Measurements from ENCODE around the gene NPLOC4.

NPLOC4 gene

GRCh38 chr17:81524039-81524864, 112.7 kb downstream of the NPLOC4 start:
- Histone ChIP-seq H3K4me3 (ENCODE audit: low read length in 2 of 2) (no peak overlapping the region), H4K8ac (ENCODE audit: low read depth, low read length) (no peak overlapping the region), H3K14ac (ENCODE audit: low read length) (peak overlapping the region; percentile 91), H3K23ac (ENCODE audit: low read depth, low read length, poor library complexity) (peak overlapping the region; percentile 80), H3K4ac (ENCODE audit: low read length) (peak overlapping the region; percentile 97), H3K4me1 (ENCODE audit: control insufficient read depth in 2 of 2, insufficient read depth in 1 of 2, low read depth in 1 of 2, low read length in 2 of 2) (peaks cover 14 to 25% of the 10 kb centered on the region in 2 donors), H3K36me3 (replicated peaks in 1 of 2; ENCODE audit: control insufficient read depth in 2 of 2, insufficient read depth in 2 of 2, low read length in 2 of 2) (no peaks in the 10 kb centered on the region), H4K91ac (ENCODE audit: low read depth, low read length, poor library complexity) (peak overlapping the region; percentile 46), H3K27ac (replicated peaks; ENCODE audit: low read length) (no peak overlapping the region), H2AK5ac (ENCODE audit: low read depth, low read length) (peak overlapping the region; percentile 99), H3K18ac (ENCODE audit: low read length) (peak overlapping the region; percentile 91), H2BK15ac (ENCODE audit: low read length) (peak overlapping the region; percentile 98), H3K9ac (ENCODE audit: low read depth, low read length, poor library complexity) (peak overlapping the region; percentile 55), H3K27me3 (ENCODE audit: control insufficient read depth in 3 of 3, insufficient read depth in 3 of 3, low read depth in 1 of 3, low read length in 3 of 3) (peaks cover 6 to 22% (median 15%) of the 10 kb centered on the region in 3 experiments), H2BK12ac (ENCODE audit: low read length) (peak overlapping the region; percentile 99), H2BK5ac (ENCODE audit: low read length) (peak overlapping the region; percentile 33), H3K9me3 (replicated peaks in 1 of 2; ENCODE audit: control insufficient read depth in 2 of 2, insufficient read depth in 1 of 2, low read depth in 1 of 2, low read length in 2 of 2) (no peaks in the 10 kb centered on the region), H2AFZ (ENCODE audit: low read length) (no peak overlapping the region), H2BK120ac (ENCODE audit: low read depth, low read length) (no peak overlapping the region), H3K4me2 (ENCODE audit: insufficient read depth, low read length, poor library complexity, severe bottlenecking) (no peak overlapping the region), H3K79me1 (ENCODE audit: low read depth, low read length) (peaks cover 5% of the 10 kb centered on the region)
- no peak for DNase-seq (ENCODE audit: low spot score)
- whole genome bisulfite sequencing, 2 donors (ENCODE audit: extremely low coverage in 2 of 2, insufficient read length in 2 of 2, insufficient replicate concordance in 1 of 2): no CpG with 5 or more reads among the region's 18 CpGs

- Histone ChIP-seq H2BK12ac (ENCODE audit: low read length) (peak overlapping the region; percentile 58), H3K4me3 (ENCODE audit: low read length in 2 of 2) (peak overlapping the region in 1 of 2 donors; percentile 51), H3K27me3 (ENCODE audit: control insufficient read depth in 3 of 3, insufficient read depth in 3 of 3, low read depth in 1 of 3, low read length in 3 of 3) (peaks cover 11 to 30% (median 12%) of the 10 kb centered on the region in 3 experiments), H3K4me1 (ENCODE audit: control insufficient read depth in 2 of 2, insufficient read depth in 1 of 2, low read depth in 1 of 2, low read length in 2 of 2) (peaks cover 21 to 28% of the 10 kb centered on the region in 2 donors), H2BK5ac (ENCODE audit: low read length) (peak overlapping the region; percentile 33), H2BK120ac (ENCODE audit: low read depth, low read length) (no peak overlapping the region), H3K9ac (ENCODE audit: low read depth, low read length, poor library complexity) (peak overlapping the region; percentile 77), H3K14ac (ENCODE audit: low read length) (peak overlapping the region; percentile 91), H3K18ac (ENCODE audit: low read length) (peak overlapping the region; percentile 91), H3K36me3 (replicated peaks in 1 of 2; ENCODE audit: control insufficient read depth in 2 of 2, insufficient read depth in 2 of 2, low read length in 2 of 2) (no peaks in the 10 kb centered on the region), H3K9me3 (replicated peaks in 1 of 2; ENCODE audit: control insufficient read depth in 2 of 2, insufficient read depth in 1 of 2, low read depth in 1 of 2, low read length in 2 of 2) (no peaks in the 10 kb centered on the region), H4K91ac (ENCODE audit: low read depth, low read length, poor library complexity) (no peak overlapping the region), H3K4ac (ENCODE audit: low read length) (peak overlapping the region; percentile 76), H3K79me1 (ENCODE audit: low read depth, low read length) (peaks cover 5% of the 10 kb centered on the region), H2AFZ (ENCODE audit: low read length) (peak overlapping the region; percentile 68), H4K8ac (ENCODE audit: low read depth, low read length) (no peak overlapping the region), H3K4me2 (ENCODE audit: insufficient read depth, low read length, poor library complexity, severe bottlenecking) (peak overlapping the region; percentile 33), H2BK15ac (ENCODE audit: low read length) (peak overlapping the region; percentile 98), H3K27ac (replicated peaks; ENCODE audit: low read length) (no peak overlapping the region), H2AK5ac (ENCODE audit: low read depth, low read length) (peak overlapping the region; percentile 99), H3K23ac (ENCODE audit: low read depth, low read length, poor library complexity) (peak overlapping the region; percentile 80)
- DNase-seq (ENCODE audit: low spot score): no peak
- WGBS, 2 donors (ENCODE audit: extremely low coverage in 2 of 2, insufficient read length in 2 of 2, insufficient replicate concordance in 1 of 2): no CpG with 5 or more reads among the region's 17 CpGs
Observed at GRCh38 chr17:81523402-81524038, 113.4 kb downstream of the NPLOC4 start.

DNA sequence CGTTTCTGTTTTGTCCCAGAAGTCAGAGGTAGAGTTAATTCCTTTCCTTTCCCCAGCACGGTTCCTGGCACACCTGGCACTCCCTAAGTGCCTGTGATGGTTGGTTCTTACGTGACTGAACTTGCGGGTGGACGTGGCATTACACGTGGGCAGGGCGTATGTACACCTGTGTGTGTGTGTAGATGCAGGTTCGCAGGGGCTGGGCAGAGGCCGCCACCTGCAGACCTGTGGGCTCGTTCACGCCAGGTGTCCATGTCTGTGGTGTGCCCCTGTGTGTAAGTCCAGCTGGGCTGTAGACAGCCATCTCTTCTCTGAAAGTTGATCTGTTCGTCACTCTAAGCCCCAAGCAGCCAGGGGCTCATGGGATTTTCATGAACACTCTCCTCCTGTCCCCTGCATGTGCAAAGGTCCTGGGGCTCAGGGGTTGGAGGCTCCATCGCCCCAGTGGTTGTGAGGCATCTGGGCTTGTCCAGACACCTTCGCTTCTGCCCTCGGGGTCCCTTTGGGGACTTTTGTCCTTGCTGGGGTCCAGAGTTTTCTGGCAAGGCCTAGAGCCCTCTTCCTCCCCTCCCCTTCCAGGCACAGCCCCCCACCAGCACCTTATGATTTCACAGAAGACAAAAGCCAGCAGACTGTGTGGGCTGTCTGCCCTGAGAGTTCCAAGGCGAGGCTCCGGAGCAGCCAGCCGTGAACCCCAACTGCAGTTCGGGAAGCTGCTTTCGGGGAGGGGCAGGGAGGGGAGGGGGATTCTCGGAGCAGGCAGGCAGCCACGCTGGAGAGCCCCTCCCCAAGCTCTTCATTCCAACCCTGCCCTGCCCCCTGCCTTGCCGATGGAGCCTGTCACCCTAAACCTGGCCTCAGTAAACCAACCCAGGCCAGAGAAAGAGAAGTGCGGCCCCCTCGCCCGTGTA, 114.2 kb downstream of the NPLOC4 start:
- H2AK5ac ChIP-seq (ENCODE audit: low read depth, low read length): peak overlapping the region; percentile 99
- no peaks in the 10 kb centered on the region for H3K9me3 ChIP-seq (replicated peaks in 1 of 2; ENCODE audit: control insufficient read depth in 2 of 2, insufficient read depth in 1 of 2, low read depth in 1 of 2, low read length in 2 of 2)
- no peak overlapping the region for H2BK15ac ChIP-seq (ENCODE audit: low read length)
- H2AFZ ChIP-seq (ENCODE audit: low read length): peak overlapping the region; percentile 68
- H2BK120ac ChIP-seq (ENCODE audit: low read depth, low read length): no peak overlapping the region
- H3K79me1 ChIP-seq (ENCODE audit: low read depth, low read length): peaks cover 5% of the 10 kb centered on the region
- peak overlapping the region; percentile 47 for H2BK12ac ChIP-seq (ENCODE audit: low read length)
- DNase-seq (ENCODE audit: low spot score): peak; percentile 70
- no peak overlapping the region for H3K27ac ChIP-seq (replicated peaks; ENCODE audit: low read length)
- peak overlapping the region; percentile 64 for H3K9ac ChIP-seq (ENCODE audit: low read depth, low read length, poor library complexity)
- H4K8ac ChIP-seq (ENCODE audit: low read depth, low read length): no peak overlapping the region
- H3K27me3 ChIP-seq (ENCODE audit: control insufficient read depth in 3 of 3, insufficient read depth in 3 of 3, low read depth in 1 of 3, low read length in 3 of 3): peaks cover 9 to 37% (median 14%) of the 10 kb centered on the region in 3 experiments
- no peak overlapping the region for H3K4me3 ChIP-seq (ENCODE audit: low read length in 2 of 2)
- no peak overlapping the region for H3K4me2 ChIP-seq (ENCODE audit: insufficient read depth, low read length, poor library complexity, severe bottlenecking)
- H3K14ac ChIP-seq (ENCODE audit: low read length): peak overlapping the region; percentile 5
- peaks cover 25 to 32% of the 10 kb centered on the region in 2 donors for H3K4me1 ChIP-seq (ENCODE audit: control insufficient read depth in 2 of 2, insufficient read depth in 1 of 2, low read depth in 1 of 2, low read length in 2 of 2)
- peak overlapping the region; percentile 33 for H2BK5ac ChIP-seq (ENCODE audit: low read length)
- no peak overlapping the region for H4K91ac ChIP-seq (ENCODE audit: low read depth, low read length, poor library complexity)
- H3K18ac ChIP-seq (ENCODE audit: low read length): peak overlapping the region; percentile 64
- no peaks in the 10 kb centered on the region for H3K36me3 ChIP-seq (replicated peaks in 1 of 2; ENCODE audit: control insufficient read depth in 2 of 2, insufficient read depth in 2 of 2, low read length in 2 of 2)
- H3K4ac ChIP-seq (ENCODE audit: low read length): no peak overlapping the region
- peak overlapping the region; percentile 47 for H3K23ac ChIP-seq (ENCODE audit: low read depth, low read length, poor library complexity)
- no CpG with 5 or more reads among the region's 26 CpGs for WGBS, 2 donors (ENCODE audit: extremely low coverage in 2 of 2, insufficient read length in 2 of 2, insufficient replicate concordance in 1 of 2)
